ENCODE data around the gene GRPR.

The GRPR gene

DNA sequence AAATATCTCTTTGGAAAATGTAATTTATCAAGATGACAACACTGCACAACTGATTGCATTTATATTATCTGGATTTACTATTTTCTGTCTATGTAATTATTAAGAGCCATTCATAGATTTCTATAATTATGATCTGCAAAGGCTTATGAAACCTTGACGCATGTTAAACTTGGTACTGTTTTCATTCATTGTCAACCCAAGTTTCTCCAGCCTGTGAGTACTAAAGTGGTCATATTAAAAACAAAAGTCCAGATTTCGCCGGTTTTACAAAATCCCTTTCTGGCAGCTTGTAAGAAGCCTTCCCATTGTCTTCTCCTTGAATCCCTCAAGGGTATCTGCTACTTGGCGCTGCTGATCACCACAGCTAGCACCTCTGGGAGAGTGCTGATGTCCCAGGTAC is 19.7 kb upstream of the GRPR start:
- H3K4me1 ChIP-seq (ENCODE audit: control insufficient read depth, insufficient read depth, low read length): no peaks in the 10 kb centered on the region
- WGBS (ENCODE audit: insufficient coverage, insufficient read length): no CpG with 5 or more reads among the region's 4 CpGs
- no peaks in the 10 kb centered on the region for H3K36me3 ChIP-seq (ENCODE audit: control insufficient read depth, insufficient read depth, low read length)
- H3K27ac ChIP-seq (ENCODE audit: low read length): no peak overlapping the region
- H3K9me3 ChIP-seq (ENCODE audit: control insufficient read depth, insufficient read depth, low read length): no peaks in the 10 kb centered on the region
- no peak for DNase-seq (ENCODE audit: low read depth, low spot score)
- no peak overlapping the region for H3K4me3 ChIP-seq (ENCODE audit: low read length)
- H3K27me3 ChIP-seq (ENCODE audit: control insufficient read depth, insufficient read depth, low read length): no peaks in the 10 kb centered on the region

DNA sequence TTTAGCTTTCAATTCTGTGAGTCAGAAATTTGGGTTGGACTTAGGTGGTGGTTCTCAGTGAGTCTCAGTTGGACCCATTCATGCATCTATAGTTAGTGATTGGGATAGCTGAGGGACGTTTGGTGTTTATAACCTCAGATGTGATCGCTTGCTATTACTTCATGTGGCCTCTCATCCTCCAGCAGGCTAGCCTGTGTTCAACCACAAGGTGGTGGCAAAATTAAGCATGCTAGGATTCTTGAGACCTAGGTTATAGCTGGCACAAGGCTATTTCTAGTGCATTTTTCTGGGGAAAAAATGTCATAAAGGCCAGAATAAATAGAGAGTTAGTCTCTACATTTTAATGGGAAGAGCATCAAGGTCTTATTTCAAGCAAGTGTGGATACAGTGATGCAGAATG is 10.9 kb upstream of the GRPR start:
- no peak for DNase-seq (ENCODE audit: low read depth, low spot score)
- no peaks in the 10 kb centered on the region for H3K4me1 ChIP-seq (ENCODE audit: control insufficient read depth, insufficient read depth, low read length)
- H3K36me3 ChIP-seq (ENCODE audit: control insufficient read depth, insufficient read depth, low read length): no peaks in the 10 kb centered on the region
- no peak overlapping the region for H3K4me3 ChIP-seq (ENCODE audit: low read length)
- no peak overlapping the region for H3K27ac ChIP-seq (ENCODE audit: low read length)
- H3K9me3 ChIP-seq (ENCODE audit: control insufficient read depth, insufficient read depth, low read length): no peaks in the 10 kb centered on the region
- no peaks in the 10 kb centered on the region for H3K27me3 ChIP-seq (ENCODE audit: control insufficient read depth, insufficient read depth, low read length)
- no CpG with 5 or more reads among the region's 2 CpGs for WGBS (ENCODE audit: insufficient coverage, insufficient read length)

- DNase-seq (ENCODE audit: low read depth, low spot score): no peak
- Histone ChIP-seq H3K27ac (ENCODE audit: low read length) (no peak overlapping the region), H3K36me3 (ENCODE audit: control insufficient read depth, insufficient read depth, low read length) (no peaks in the 10 kb centered on the region), H3K4me1 (ENCODE audit: control insufficient read depth, insufficient read depth, low read length) (no peaks in the 10 kb centered on the region), H3K9me3 (ENCODE audit: control insufficient read depth, insufficient read depth, low read length) (no peaks in the 10 kb centered on the region), H3K4me3 (ENCODE audit: low read length) (no peak overlapping the region), H3K27me3 (ENCODE audit: control insufficient read depth, insufficient read depth, low read length) (no peaks in the 10 kb centered on the region)
- no CpG with 5 or more reads among the region's 1 CpG for WGBS (ENCODE audit: insufficient coverage, insufficient read length)
Observed at GRCh38 chrX:16113978-16114565, 9.3 kb upstream of the GRPR start.

DNA sequence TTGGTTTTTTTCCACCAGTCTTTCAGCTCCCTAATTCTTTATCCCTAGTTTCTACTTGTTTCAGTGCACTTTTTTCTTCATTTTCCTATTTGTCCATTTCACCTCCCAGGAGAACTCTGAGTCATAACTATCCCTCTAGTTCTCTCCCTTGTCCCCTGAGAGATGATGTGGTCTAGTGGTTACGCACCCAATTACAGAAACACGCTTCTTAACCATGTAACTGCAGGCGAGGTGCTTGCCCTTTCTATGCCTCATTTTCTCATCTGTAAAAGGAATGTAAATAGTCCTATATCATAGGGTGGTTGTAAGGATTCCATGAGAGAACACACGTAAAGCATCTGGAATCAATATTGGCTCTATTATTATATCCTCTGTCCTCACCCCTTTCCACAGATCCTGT is 8.8 kb upstream of the GRPR start:
- Histone ChIP-seq H3K9me3 (ENCODE audit: control insufficient read depth, insufficient read depth, low read length) (no peaks in the 10 kb centered on the region), H3K27me3 (ENCODE audit: control insufficient read depth, insufficient read depth, low read length) (no peaks in the 10 kb centered on the region), H3K36me3 (ENCODE audit: control insufficient read depth, insufficient read depth, low read length) (no peaks in the 10 kb centered on the region), H3K27ac (ENCODE audit: low read length) (no peak overlapping the region), H3K4me1 (ENCODE audit: control insufficient read depth, insufficient read depth, low read length) (no peaks in the 10 kb centered on the region), H3K4me3 (ENCODE audit: low read length) (no peak overlapping the region)
- no CpG with 5 or more reads among the region's 4 CpGs for WGBS (ENCODE audit: insufficient coverage, insufficient read length)
- no peak for DNase-seq (ENCODE audit: low read depth, low spot score)

- DNase-seq (ENCODE audit: low read depth, low spot score): no peak
- WGBS (ENCODE audit: insufficient coverage, insufficient read length): no CpG with 5 or more reads among the region's 5 CpGs
- Histone ChIP-seq H3K4me1 (ENCODE audit: control insufficient read depth, insufficient read depth, low read length) (no peaks in the 10 kb centered on the region), H3K27me3 (ENCODE audit: control insufficient read depth, insufficient read depth, low read length) (no peaks in the 10 kb centered on the region), H3K36me3 (ENCODE audit: control insufficient read depth, insufficient read depth, low read length) (no peaks in the 10 kb centered on the region), H3K9me3 (ENCODE audit: control insufficient read depth, insufficient read depth, low read length) (no peaks in the 10 kb centered on the region), H3K27ac (ENCODE audit: low read length) (no peak overlapping the region), H3K4me3 (ENCODE audit: low read length) (no peak overlapping the region)
Observed at GRCh38 chrX:16119353-16120220, 3.8 kb upstream of the GRPR start.

GRCh38 chrX:16120431-16120830 is 2.9 kb upstream of the GRPR start:
- WGBS (ENCODE audit: insufficient coverage, insufficient read length): no CpG with 5 or more reads among the region's 3 CpGs

GRCh38 chrX:16124201-16124600 is 836 bp downstream of the GRPR start:
- no peak for DNase-seq (ENCODE audit: low read depth, low spot score)
- H3K4me1 ChIP-seq (ENCODE audit: control insufficient read depth, insufficient read depth, low read length): no peaks in the 10 kb centered on the region
- no peaks in the 10 kb centered on the region for H3K36me3 ChIP-seq (ENCODE audit: control insufficient read depth, insufficient read depth, low read length)
- H3K4me3 ChIP-seq (ENCODE audit: low read length): peak overlapping the region; percentile 44; the same call in 1 of the 2 replicates
- no CpG with 5 or more reads among the region's 7 CpGs for WGBS (ENCODE audit: insufficient coverage, insufficient read length)
- no peaks in the 10 kb centered on the region for H3K27me3 ChIP-seq (ENCODE audit: control insufficient read depth, insufficient read depth, low read length)
- no peak overlapping the region for H3K27ac ChIP-seq (ENCODE audit: low read length)
- no peaks in the 10 kb centered on the region for H3K9me3 ChIP-seq (ENCODE audit: control insufficient read depth, insufficient read depth, low read length)

More at GRCh38 chrX:16120431-16120830, 2.9 kb upstream of the GRPR start:
- DNase-seq (ENCODE audit: low read depth, low spot score): no peak
- H3K27ac ChIP-seq (ENCODE audit: low read length): no peak overlapping the region
- H3K9me3 ChIP-seq (ENCODE audit: control insufficient read depth, insufficient read depth, low read length): no peaks in the 10 kb centered on the region
- no peaks in the 10 kb centered on the region for H3K27me3 ChIP-seq (ENCODE audit: control insufficient read depth, insufficient read depth, low read length)
- H3K4me1 ChIP-seq (ENCODE audit: control insufficient read depth, insufficient read depth, low read length): no peaks in the 10 kb centered on the region
- H3K4me3 ChIP-seq (ENCODE audit: low read length): no peak overlapping the region
- H3K36me3 ChIP-seq (ENCODE audit: control insufficient read depth, insufficient read depth, low read length): no peaks in the 10 kb centered on the region

DNA sequence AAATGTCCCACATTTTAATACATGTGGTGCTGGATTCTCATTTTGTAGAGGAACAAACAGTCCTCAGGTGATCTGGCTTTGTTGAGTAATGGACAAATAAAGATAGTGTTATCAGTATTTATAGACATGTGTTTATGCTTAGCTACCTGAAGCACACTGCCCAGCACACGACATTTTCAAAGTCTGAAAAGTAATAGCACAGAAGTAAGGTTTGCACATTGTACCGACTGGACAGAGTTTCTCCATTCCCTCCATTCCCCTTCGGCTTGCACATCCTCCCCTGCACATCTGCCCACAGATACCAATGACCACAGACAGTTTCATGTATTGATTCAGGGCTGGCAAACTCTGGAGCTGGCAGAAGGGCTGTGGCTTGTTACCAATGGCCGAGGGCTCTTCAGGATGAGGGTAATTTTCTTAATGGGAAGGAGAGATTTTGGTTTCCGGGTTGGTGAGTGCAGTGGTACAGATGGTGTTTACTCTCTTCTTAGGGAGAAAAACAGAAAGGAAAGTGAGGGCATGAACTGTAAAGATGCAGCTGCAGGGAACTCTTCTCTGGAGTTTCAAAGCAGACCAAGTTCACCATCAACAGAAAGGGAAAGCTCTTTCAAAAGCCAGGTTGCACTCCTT is 2.3 kb downstream of the GRPR start:
- DNase-seq (ENCODE audit: low read depth, low spot score): no peak
- H3K27ac ChIP-seq (ENCODE audit: low read length): no peak overlapping the region
- H3K4me1 ChIP-seq (ENCODE audit: control insufficient read depth, insufficient read depth, low read length): no peaks in the 10 kb centered on the region
- H3K36me3 ChIP-seq (ENCODE audit: control insufficient read depth, insufficient read depth, low read length): no peaks in the 10 kb centered on the region
- peak overlapping the region; percentile 49 for H3K4me3 ChIP-seq (ENCODE audit: low read length)
- no CpG with 5 or more reads among the region's 5 CpGs for WGBS (ENCODE audit: insufficient coverage, insufficient read length)
- no peaks in the 10 kb centered on the region for H3K27me3 ChIP-seq (ENCODE audit: control insufficient read depth, insufficient read depth, low read length)
- H3K9me3 ChIP-seq (ENCODE audit: control insufficient read depth, insufficient read depth, low read length): no peaks in the 10 kb centered on the region

DNA sequence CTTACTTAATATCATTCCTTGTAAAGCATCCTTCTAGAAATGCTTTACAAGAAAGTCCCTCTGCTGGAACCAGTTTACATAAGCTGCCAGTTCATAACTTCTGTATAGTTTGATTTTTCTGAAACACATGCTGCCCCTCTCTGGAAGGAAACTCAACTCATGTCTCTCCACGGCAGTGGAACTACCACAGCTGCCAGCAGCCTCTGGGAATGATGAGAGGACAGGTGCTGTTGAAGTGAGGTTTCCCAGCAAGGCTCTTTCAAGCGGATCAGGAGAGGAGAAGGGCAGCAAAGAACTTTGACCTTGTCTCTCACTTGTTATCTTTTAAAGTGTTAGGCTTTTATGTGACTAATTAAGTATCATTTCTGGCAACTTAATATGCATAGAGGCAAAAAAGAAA is 7.3 kb downstream of the GRPR start:
- H3K4me3 ChIP-seq (ENCODE audit: low read length): no peak overlapping the region
- no peaks in the 10 kb centered on the region for H3K27me3 ChIP-seq (ENCODE audit: control insufficient read depth, insufficient read depth, low read length)
- no peaks in the 10 kb centered on the region for H3K4me1 ChIP-seq (ENCODE audit: control insufficient read depth, insufficient read depth, low read length)
- no peak for DNase-seq (ENCODE audit: low read depth, low spot score)
- H3K36me3 ChIP-seq (ENCODE audit: control insufficient read depth, insufficient read depth, low read length): no peaks in the 10 kb centered on the region
- WGBS (ENCODE audit: insufficient coverage, insufficient read length): no CpG with 5 or more reads among the region's 2 CpGs
- no peak overlapping the region for H3K27ac ChIP-seq (ENCODE audit: low read length)
- no peaks in the 10 kb centered on the region for H3K9me3 ChIP-seq (ENCODE audit: control insufficient read depth, insufficient read depth, low read length)

DNA sequence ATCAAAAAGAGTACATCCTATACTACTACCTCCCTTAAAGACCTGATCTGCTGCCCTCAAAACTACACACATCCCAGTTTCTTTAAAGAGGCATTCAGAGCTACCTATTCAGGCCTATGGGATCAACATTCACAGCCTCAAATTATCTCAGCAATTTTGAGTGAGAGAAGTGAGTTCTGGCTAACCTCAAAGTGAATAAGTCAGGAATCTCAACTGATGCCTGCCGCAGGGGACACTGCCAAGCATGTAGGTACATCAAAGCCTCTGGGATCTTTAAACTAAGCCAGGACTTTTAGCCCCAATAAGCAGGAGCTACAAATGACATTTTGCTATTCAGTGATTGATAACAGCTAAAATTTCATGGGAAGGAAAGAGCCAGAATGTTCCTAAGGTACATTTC is 11.6 kb downstream of the GRPR start:
- Histone ChIP-seq H3K4me3 (ENCODE audit: low read length) (no peak overlapping the region), H3K27ac (ENCODE audit: low read length) (no peak overlapping the region), H3K27me3 (ENCODE audit: control insufficient read depth, insufficient read depth, low read length) (no peaks in the 10 kb centered on the region), H3K4me1 (ENCODE audit: control insufficient read depth, insufficient read depth, low read length) (no peaks in the 10 kb centered on the region), H3K9me3 (ENCODE audit: control insufficient read depth, insufficient read depth, low read length) (no peaks in the 10 kb centered on the region), H3K36me3 (ENCODE audit: control insufficient read depth, insufficient read depth, low read length) (no peaks in the 10 kb centered on the region)
- no peak for DNase-seq (ENCODE audit: low read depth, low spot score)
- no CpG with 5 or more reads among the region's 1 CpG for WGBS (ENCODE audit: insufficient coverage, insufficient read length)

Measured in iPS DF 6.9 (cell line).